SK-N-SH (cell line): ENCODE measurements around the gene BRMS1. TPM values are rescaled to one million over a fixed set of nuclear protein-coding genes. Genes with fewer than 3 reads are reported as not detected.

Experiments
- CTCF ChIA-PET: fragments of 300-600, 350-600 bp; formaldehyde crosslinking; extraction: SDS; loops from one replicate; lab custom pipeline; 2021; lab: Yijun Ruan, JAX
- POLR2A ChIA-PET: fragments of 350-600 bp; sonication (Branson Sonifier 250); formaldehyde crosslinking; extraction: SDS; loops from one replicate; lab custom pipeline; 2020; ENCODE audit warnings: antibody characterized with exemption, inconsistent platforms; lab: Yijun Ruan, JAX
- DNase-seq: peaks from one replicate; pipeline ENCODE4 v3.0.0; 2012
- H2AFZ ChIP-seq: fragments of 200-600 bp; sonication (generic); 2 replicates; pipeline ENCODE4 v1.8.1; 2016; ENCODE audit warnings: antibody characterized with exemption, mild to moderate bottlenecking, low read depth
- H3F3A ChIP-seq: fragments of 200-600 bp; sonication (generic); replicated peaks from 2 replicates; pipeline ENCODE3; 2016; ENCODE audit warnings: antibody characterized with exemption, mild to moderate bottlenecking; ENCODE audit not compliant: insufficient read depth
- H3K27ac ChIP-seq, 2 experiments: fragments of 200-500 bp in 1 of 2; fragments of 200-600 bp in 1 of 2; sonication (Bioruptor generic) in 1 of 2; sonication (generic), shearing (Covaris generic) in 1 of 2; 2 replicates each; pipeline versions ENCODE4 v1.5.1 to v1.6.1; 2014 to 2016; ENCODE audit warnings: low read depth in 2 of 2, inconsistent platforms in 1 of 2, low read length in 1 of 2, mild to moderate bottlenecking in 1 of 2, mixed read lengths in 1 of 2
- H3K27me3 ChIP-seq: fragments of 200-600 bp; sonication (generic), shearing (Covaris generic); 2 replicates; pipeline ENCODE4 v1.6.1; 2016; ENCODE audit warnings: mixed run types; ENCODE audit not compliant: insufficient read depth
- H3K36me3 ChIP-seq, 2 experiments: fragments of 200-500 bp in 1 of 2; fragments of 200-600 bp in 1 of 2; sonication (Bioruptor generic) in 1 of 2; sonication (generic) in 1 of 2; replicated peaks in 1 of 2; 2 replicates each; pipeline versions ENCODE3 to v1.5.1; 2014 to 2016; ENCODE audit warnings: low read length in 1 of 2, mild to moderate bottlenecking in 1 of 2; ENCODE audit not compliant: insufficient read depth in 2 of 2, control insufficient read depth in 1 of 2
- H3K4me1 ChIP-seq, 2 experiments: fragments of 200-500 bp in 1 of 2; fragments of 200-600 bp in 1 of 2; sonication (Bioruptor generic) in 1 of 2; sonication (generic), shearing (Covaris generic) in 1 of 2; 2 replicates each; pipeline versions ENCODE4 v1.5.1 to v1.6.1; 2014 to 2016; ENCODE audit warnings: low read depth in 1 of 2, low read length in 1 of 2, mixed run types in 1 of 2; ENCODE audit not compliant: insufficient read depth in 2 of 2, control insufficient read depth in 1 of 2
- H3K4me2 ChIP-seq: fragments of 200-600 bp; sonication (generic), shearing (Covaris generic); 2 replicates; pipeline ENCODE4 v1.6.1; 2017; ENCODE audit warnings: mixed run types
- H3K4me3 ChIP-seq, 2 experiments: fragments of 200-500 bp in 1 of 2; fragments of 200-600 bp in 1 of 2; sonication (Bioruptor generic) in 1 of 2; sonication (generic), shearing (Covaris generic) in 1 of 2; 2 replicates each; pipeline versions ENCODE4 v1.5.1 to v1.8.1; 2014 to 2016; ENCODE audit warnings: low read depth in 2 of 2, inconsistent platforms in 1 of 2, low read length in 1 of 2, mild to moderate bottlenecking in 1 of 2, mixed read lengths in 1 of 2, moderate library complexity in 1 of 2
- H3K79me2 ChIP-seq: fragments of 200-600 bp; sonication (generic); 2 replicates; pipeline ENCODE4 v1.8.1; 2017; ENCODE audit warnings: mild to moderate bottlenecking; ENCODE audit not compliant: insufficient read depth
- H3K9ac ChIP-seq: fragments of 200-600 bp; sonication (generic); 2 replicates; pipeline ENCODE4 v1.6.1; 2017; ENCODE audit warnings: mixed run types
- H3K9me2 ChIP-seq: fragments of 200-600 bp; sonication (generic); 2 replicates; pipeline ENCODE4 v1.6.1; 2017; ENCODE audit warnings: mixed run types
- H3K9me3 ChIP-seq: fragments of 200-600 bp; sonication (generic); 2 replicates; pipeline ENCODE4 v1.6.1; 2017; ENCODE audit warnings: mixed run types, mild to moderate bottlenecking, moderate library complexity
- H4K20me1 ChIP-seq: fragments of 200-600 bp; sonication (generic); 2 replicates; pipeline ENCODE4 v1.6.1; 2017; ENCODE audit warnings: mild to moderate bottlenecking, mixed run types; ENCODE audit not compliant: insufficient read depth
- CHD2 ChIP-seq: fragments of 150-350 bp; IDR thresholded peaks from 2 replicates; pipeline ENCODE4 v1.6.1; 2018; ENCODE audit warnings: low read length; ENCODE audit not compliant: partially characterized antibody
- FOXJ3 ChIP-seq: sonication (generic); formaldehyde crosslinking; IDR thresholded peaks from 2 replicates; pipeline ENCODE4 v1.5.1; 2020; ENCODE audit warnings: mild to moderate bottlenecking, missing genetic modification reagents
- RAD21 ChIP-seq: IDR thresholded peaks from 2 replicates; pipeline ENCODE4 v1.6.1; 2012; ENCODE audit warnings: mild to moderate bottlenecking, low read length
- RFX5 ChIP-seq: IDR thresholded peaks from 2 replicates; pipeline ENCODE4 v1.6.1; 2012; ENCODE audit warnings: mild to moderate bottlenecking, improper control_type of control experiment, low read length
- SMC3 ChIP-seq: IDR thresholded peaks from 2 replicates; pipeline ENCODE4 v1.6.1; 2012; ENCODE audit warnings: low read depth, low read length, improper control_type of control experiment
- TEAD4 ChIP-seq: IDR thresholded peaks from 2 replicates; pipeline ENCODE4 v1.4.0; 2012; ENCODE audit warnings: mild to moderate bottlenecking, borderline replicate concordance; ENCODE audit not compliant: insufficient read depth
- WGBS: methylation state at CpG from one replicate; pipeline ENCODE4 v1.1.6; 2017; ENCODE audit warnings: low lambda C conversion rate; 5-methylcytosine and 5-hydroxymethylcytosine counted together
- polyA plus RNA-seq, 3 experiments: library from polyadenylated mRNA; depleted of rRNA; stranded (reverse); fragments of >200 nt; gene quantifications; 2 replicates each; pipeline ENCODE4 v1.2.3, GENCODE V29; 2012
- TF ChIP-seq, protein P1 (sequence below): IDR thresholded peaks from 2 replicates; pipeline ENCODE4 v1.4.0; 2012; ENCODE audit warnings: low read depth, borderline replicate concordance
- TF ChIP-seq, protein P2 (sequence below): fragments of 200-600 bp; sonication (generic); IDR thresholded peaks from 2 replicates; pipeline ENCODE4 v1.6.1; 2017; ENCODE audit warnings: antibody characterized with exemption, mild to moderate bottlenecking, moderate library complexity

The BRMS1 gene
- polyA plus RNA-seq, 1 of the 3 experiments (the other 2 are of a cell fraction) = 70.0 TPM

DNA sequence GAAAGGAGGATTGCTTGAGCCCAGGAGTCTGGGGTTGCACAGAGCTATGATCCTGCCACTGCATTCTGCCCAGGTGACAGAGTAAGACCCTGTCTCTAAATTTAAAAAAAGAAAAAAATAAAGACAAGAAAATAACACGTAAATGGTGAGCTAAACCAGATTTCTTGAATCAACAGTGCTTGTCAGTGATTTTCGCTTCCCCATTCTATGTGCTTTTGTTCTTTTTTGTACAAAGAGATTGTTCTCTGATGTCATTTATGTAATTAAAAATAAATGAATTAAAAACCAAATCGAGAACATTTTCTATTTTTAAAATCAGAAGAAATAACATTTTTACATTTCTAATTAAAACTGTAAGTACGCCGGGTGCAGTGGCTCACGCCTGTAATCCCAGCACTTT lies 46.4 kb upstream of the BRMS1 start:
- Histone ChIP-seq H3K9me2 (no peaks in the 10 kb centered on the region), H3K27me3 (peaks cover 39% of the 10 kb centered on the region; the same call in 1 of the 2 replicates), H3K4me3 (no peak overlapping the region), H3K4me1 (no peaks in the 10 kb centered on the region; a peak in 1 of 4 replicates), H3K79me2 (no peaks in the 10 kb centered on the region), H3K9ac (no peak overlapping the region), H2AFZ (no peak overlapping the region), H3K4me2 (no peak overlapping the region), H4K20me1 (no peaks in the 10 kb centered on the region), H3F3A (peaks cover 3% of the 10 kb centered on the region), H3K9me3 (no peaks in the 10 kb centered on the region), H3K27ac (no peak overlapping the region), H3K36me3 (no peaks in the 10 kb centered on the region)
- POLR2A ChIA-PET = no interaction called here
- CTCF ChIA-PET = interaction anchor here (0.9 to 3.8 kb wide), 7 partner anchors 14 to 79 kb away, joined by 3 to 55 read pairs (median 4); no protein-coding TSS in a partner anchor
- 47% methylated on average over 6 of the region's 6 CpGs for WGBS
- no peak for DNase-seq
- no peak for TF ChIP-seq CHD2
- TF ChIP-seq TEAD4 = no peak
- no peak for TF ChIP-seq RFX5
- TF ChIP-seq RAD21 = no peak

DNA sequence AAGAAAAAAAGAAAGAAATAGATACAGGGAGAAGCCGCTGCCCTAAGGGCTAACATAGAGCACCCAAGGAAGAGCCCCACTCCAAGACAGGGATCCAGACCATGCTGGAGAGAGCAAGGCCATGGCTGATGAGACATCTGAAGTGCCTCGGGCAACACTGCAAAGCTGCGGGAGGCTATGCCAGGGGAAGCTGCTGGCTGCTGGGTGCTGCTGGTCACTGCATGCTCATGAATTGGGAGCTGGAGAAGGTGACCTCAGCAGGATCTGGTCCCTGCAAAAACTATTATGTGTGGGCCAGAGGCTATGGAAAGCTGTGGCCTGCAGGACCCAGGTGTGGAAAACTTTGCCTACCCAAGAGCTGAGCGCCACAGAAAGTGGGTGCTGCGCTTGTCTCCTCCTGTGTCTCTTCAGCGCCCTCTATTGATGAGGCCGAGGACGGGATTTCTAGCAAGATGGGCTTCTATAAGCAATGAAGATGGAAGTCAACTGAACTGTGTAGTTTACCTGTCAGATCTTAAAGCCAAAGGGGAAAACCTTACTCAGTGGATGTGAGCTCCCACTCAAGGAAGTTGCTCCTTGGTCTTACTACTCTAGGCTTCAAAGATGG lies 44.0 kb upstream of the BRMS1 start:
- TF ChIP-seq, protein P1, sequence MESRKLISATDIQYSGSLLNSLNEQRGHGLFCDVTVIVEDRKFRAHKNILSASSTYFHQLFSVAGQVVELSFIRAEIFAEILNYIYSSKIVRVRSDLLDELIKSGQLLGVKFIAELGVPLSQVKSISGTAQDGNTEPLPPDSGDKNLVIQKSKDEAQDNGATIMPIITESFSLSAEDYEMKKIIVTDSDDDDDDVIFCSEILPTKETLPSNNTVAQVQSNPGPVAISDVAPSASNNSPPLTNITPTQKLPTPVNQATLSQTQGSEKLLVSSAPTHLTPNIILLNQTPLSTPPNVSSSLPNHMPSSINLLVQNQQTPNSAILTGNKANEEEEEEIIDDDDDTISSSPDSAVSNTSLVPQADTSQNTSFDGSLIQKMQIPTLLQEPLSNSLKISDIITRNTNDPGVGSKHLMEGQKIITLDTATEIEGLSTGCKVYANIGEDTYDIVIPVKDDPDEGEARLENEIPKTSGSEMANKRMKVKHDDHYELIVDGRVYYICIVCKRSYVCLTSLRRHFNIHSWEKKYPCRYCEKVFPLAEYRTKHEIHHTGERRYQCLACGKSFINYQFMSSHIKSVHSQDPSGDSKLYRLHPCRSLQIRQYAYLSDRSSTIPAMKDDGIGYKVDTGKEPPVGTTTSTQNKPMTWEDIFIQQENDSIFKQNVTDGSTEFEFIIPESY = no peak
- peak; percentile 65 for TF ChIP-seq RAD21
- TF ChIP-seq SMC3 = peak; percentile 38
- TF ChIP-seq FOXJ3 (CRISPR knock-in tag) = no peak
- TF ChIP-seq, protein P2, sequence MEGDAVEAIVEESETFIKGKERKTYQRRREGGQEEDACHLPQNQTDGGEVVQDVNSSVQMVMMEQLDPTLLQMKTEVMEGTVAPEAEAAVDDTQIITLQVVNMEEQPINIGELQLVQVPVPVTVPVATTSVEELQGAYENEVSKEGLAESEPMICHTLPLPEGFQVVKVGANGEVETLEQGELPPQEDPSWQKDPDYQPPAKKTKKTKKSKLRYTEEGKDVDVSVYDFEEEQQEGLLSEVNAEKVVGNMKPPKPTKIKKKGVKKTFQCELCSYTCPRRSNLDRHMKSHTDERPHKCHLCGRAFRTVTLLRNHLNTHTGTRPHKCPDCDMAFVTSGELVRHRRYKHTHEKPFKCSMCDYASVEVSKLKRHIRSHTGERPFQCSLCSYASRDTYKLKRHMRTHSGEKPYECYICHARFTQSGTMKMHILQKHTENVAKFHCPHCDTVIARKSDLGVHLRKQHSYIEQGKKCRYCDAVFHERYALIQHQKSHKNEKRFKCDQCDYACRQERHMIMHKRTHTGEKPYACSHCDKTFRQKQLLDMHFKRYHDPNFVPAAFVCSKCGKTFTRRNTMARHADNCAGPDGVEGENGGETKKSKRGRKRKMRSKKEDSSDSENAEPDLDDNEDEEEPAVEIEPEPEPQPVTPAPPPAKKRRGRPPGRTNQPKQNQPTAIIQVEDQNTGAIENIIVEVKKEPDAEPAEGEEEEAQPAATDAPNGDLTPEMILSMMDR = peak; percentile 75
- H3K27me3 ChIP-seq = peaks cover 32% of the 10 kb centered on the region; the same call in 1 of the 2 replicates
- H3K9me2 ChIP-seq = no peaks in the 10 kb centered on the region
- ChIA-PET CTCF (interaction anchor here (0.6 to 3.8 kb wide), 41 partner anchors 10 to 274 kb away, joined by 3 to 55 read pairs (median 5); partner anchors contain the start of genes B4GAT1, BRMS1, CD248 and MRPL11), POLR2A (interaction anchor here (0.6 kb wide), 1 partner anchor 13 kb away, joined by 3 read pairs; no protein-coding TSS in a partner anchor)
- H3K27ac ChIP-seq = no peak overlapping the region
- H3K4me3 ChIP-seq = no peak overlapping the region
- no peak overlapping the region for H2AFZ ChIP-seq
- H3K36me3 ChIP-seq = no peaks in the 10 kb centered on the region
- WGBS = 17% methylated on average over 7 of the region's 8 CpGs
- no peak overlapping the region for H3K4me2 ChIP-seq
- H4K20me1 ChIP-seq = no peaks in the 10 kb centered on the region
- DNase-seq = peak; percentile 60
- H3K4me1 ChIP-seq = no peaks in the 10 kb centered on the region; a peak in 1 of 4 replicates
- no peak overlapping the region for H3K9ac ChIP-seq
- no peaks in the 10 kb centered on the region for H3K9me3 ChIP-seq
- H3F3A ChIP-seq = peaks cover 3% of the 10 kb centered on the region
- no peaks in the 10 kb centered on the region for H3K79me2 ChIP-seq
